Astrocyte (in vitro differentiated cells and primary cell): ENCODE results near the gene SIRPG. TPM values are rescaled to one million over a fixed set of nuclear protein-coding genes. Genes with fewer than 3 reads are reported as not detected.

Experiments used
- DNase-seq: peaks from one replicate; pipeline ENCODE4 v3.0.0-alpha.2; 2010; ENCODE audit warnings: low read depth
- FAIRE-seq: peaks from 2 replicates; lab custom pipeline; 2011; peaks lifted over from hg19 to GRCh38; lab: Jason Lieb, UNC
- H2AFZ ChIP-seq: 2 replicates; pipeline ENCODE4 v1.6.0; 2012; ENCODE audit warnings: low read depth, low read length, inconsistent platforms
- H3K27ac ChIP-seq: 2 replicates; pipeline ENCODE4 v1.5.1; 2011; ENCODE audit warnings: low read depth, low read length, inconsistent platforms
- H3K27me3 ChIP-seq: 2 replicates; pipeline ENCODE4 v1.6.0; 2011; ENCODE audit warnings: low read length, inconsistent platforms; ENCODE audit not compliant: insufficient read depth
- H3K36me3 ChIP-seq: 2 replicates; pipeline ENCODE4 v1.5.1; 2011; ENCODE audit warnings: low read length, inconsistent platforms; ENCODE audit not compliant: insufficient read depth
- H3K4me1 ChIP-seq: 2 replicates; pipeline ENCODE4 v1.5.1; 2011; ENCODE audit warnings: low read length, inconsistent platforms; ENCODE audit not compliant: insufficient read depth
- H3K4me2 ChIP-seq: 2 replicates; pipeline ENCODE4 v1.6.0; 2012; ENCODE audit warnings: low read length, inconsistent platforms
- H3K4me3 ChIP-seq: 2 replicates; pipeline ENCODE4 v1.5.1; 2011; ENCODE audit warnings: low read depth, mild to moderate bottlenecking, low read length, inconsistent platforms; ENCODE audit not compliant: insufficient read depth
- H3K79me2 ChIP-seq: 2 replicates; pipeline ENCODE4 v1.6.0; 2012; ENCODE audit warnings: mild to moderate bottlenecking, low read length, inconsistent platforms; ENCODE audit not compliant: insufficient read depth
- H3K9ac ChIP-seq: 2 replicates; pipeline ENCODE4 v1.6.0; 2012; ENCODE audit warnings: mild to moderate bottlenecking, low read length, inconsistent platforms
- H3K9me3 ChIP-seq: 2 replicates; pipeline ENCODE4 v1.5.1; 2012; ENCODE audit warnings: low read depth, mild to moderate bottlenecking, low read length, inconsistent platforms; ENCODE audit not compliant: insufficient read depth
- H4K20me1 ChIP-seq: 2 replicates; pipeline ENCODE4 v1.6.0; 2012; ENCODE audit warnings: low read length, inconsistent platforms; ENCODE audit not compliant: insufficient read depth
- H3K27ac Mint-ChIP-seq: one replicate; pipeline ENCODE4 v1.8.0; 2021; ENCODE audit warnings: mild to moderate bottlenecking, mixed read lengths; ENCODE audit not compliant: unreplicated experiment
- H3K27me3 Mint-ChIP-seq: one replicate; pipeline ENCODE4 v1.8.0; 2021; ENCODE audit warnings: low read depth, mixed read lengths; ENCODE audit not compliant: unreplicated experiment
- H3K36me3 Mint-ChIP-seq: one replicate; pipeline ENCODE4 v1.8.0; 2021; ENCODE audit warnings: low read depth, mixed read lengths; ENCODE audit not compliant: unreplicated experiment
- H3K4me1 Mint-ChIP-seq: one replicate; pipeline ENCODE4 v1.8.0; 2021; ENCODE audit warnings: low read depth, mixed read lengths; ENCODE audit not compliant: unreplicated experiment
- H3K4me3 Mint-ChIP-seq: one replicate; pipeline ENCODE4 v1.8.0; 2021; ENCODE audit warnings: mild to moderate bottlenecking, moderate library complexity, mixed read lengths; ENCODE audit not compliant: unreplicated experiment
- H3K9me3 Mint-ChIP-seq: one replicate; pipeline ENCODE4 v1.8.0; 2021; ENCODE audit warnings: mild to moderate bottlenecking, mixed read lengths; ENCODE audit not compliant: unreplicated experiment
- CTCF ChIP-seq: IDR thresholded peaks from 2 replicates; pipeline ENCODE4 v1.5.1; 2011; ENCODE audit warnings: low read depth, mild to moderate bottlenecking, inconsistent platforms, low read length, moderate library complexity; ENCODE audit not compliant: insufficient read depth
- EZH2 ChIP-seq: IDR thresholded peaks from 2 replicates; pipeline ENCODE4 v1.6.1; 2012; ENCODE audit warnings: mild to moderate bottlenecking, low read length, inconsistent platforms; ENCODE audit not compliant: insufficient read depth
- total RNA-seq: library from RNA; stranded (reverse); gene quantifications from 2 replicates; pipeline ENCODE4 v1.2.1, GENCODE V29; 2021

The SIRPG gene
- total RNA-seq, 1 donor from 2014 or later: not detected

GRCh38 chr20:1697592-1697991 lies 40.0 kb upstream of the SIRPG start:
- Mint-ChIP-seq H3K4me3 (no peak overlapping the region), H3K27ac (no peak overlapping the region)

GRCh38 chr20:1696521-1697209 lies 39.1 kb upstream of the SIRPG start:
- no peak for DNase-seq
- Histone ChIP-seq H3K79me2 (no peaks in the 10 kb centered on the region), H3K4me1 (no peaks in the 10 kb centered on the region), H3K4me3 (no peak overlapping the region), H3K4me2 (no peak overlapping the region), H3K27me3 (peaks cover 3% of the 10 kb centered on the region), H3K36me3 (no peaks in the 10 kb centered on the region), H3K9ac (no peak overlapping the region), H3K27ac (no peak overlapping the region), H2AFZ (no peak overlapping the region), H3K9me3 (no peaks in the 10 kb centered on the region), H4K20me1 (no peaks in the 10 kb centered on the region)
- TF ChIP-seq CTCF (no peak), EZH2 (no peak)
- H3K4me1 Mint-ChIP-seq: peaks cover 7% of the 10 kb centered on the region
- FAIRE-seq: no peak
- H3K36me3 Mint-ChIP-seq: no peaks in the 10 kb centered on the region
- H3K4me3 Mint-ChIP-seq: no peak overlapping the region
- peaks cover 9% of the 10 kb centered on the region for H3K9me3 Mint-ChIP-seq
- peaks cover 49% of the 10 kb centered on the region for H3K27me3 Mint-ChIP-seq
- no peak overlapping the region for H3K27ac Mint-ChIP-seq

More at GRCh38 chr20:1697592-1697991, 40.0 kb upstream of the SIRPG start:
- Histone ChIP-seq H4K20me1 (no peaks in the 10 kb centered on the region), H3K27me3 (peaks cover 3% of the 10 kb centered on the region), H3K4me1 (no peaks in the 10 kb centered on the region), H3K9ac (no peak overlapping the region), H3K79me2 (no peaks in the 10 kb centered on the region), H3K36me3 (no peaks in the 10 kb centered on the region), H3K9me3 (no peaks in the 10 kb centered on the region), H3K4me2 (no peak overlapping the region), H2AFZ (no peak overlapping the region), H3K27ac (no peak overlapping the region), H3K4me3 (no peak overlapping the region)
- peaks cover 5% of the 10 kb centered on the region for H3K9me3 Mint-ChIP-seq
- no peak for DNase-seq
- H3K36me3 Mint-ChIP-seq: no peaks in the 10 kb centered on the region
- H3K4me1 Mint-ChIP-seq: peaks cover 7% of the 10 kb centered on the region
- H3K27me3 Mint-ChIP-seq: peaks cover 40% of the 10 kb centered on the region
- no peak for TF ChIP-seq EZH2
- TF ChIP-seq CTCF: no peak
- no peak for FAIRE-seq

- Mint-ChIP-seq H3K4me1 (no peaks in the 10 kb centered on the region), H3K9me3 (peaks cover 14% of the 10 kb centered on the region), H3K4me3 (no peak overlapping the region), H3K36me3 (no peaks in the 10 kb centered on the region), H3K27ac (no peak overlapping the region), H3K27me3 (peaks cover 51% of the 10 kb centered on the region)
- DNase-seq (no peak), FAIRE-seq (no peak)
- H4K20me1 ChIP-seq: no peaks in the 10 kb centered on the region
- no peaks in the 10 kb centered on the region for H3K79me2 ChIP-seq
- TF ChIP-seq EZH2: no peak
- no peak for TF ChIP-seq CTCF
- H2AFZ ChIP-seq: no peak overlapping the region
- H3K27me3 ChIP-seq: peaks cover 3% of the 10 kb centered on the region
- no peaks in the 10 kb centered on the region for H3K9me3 ChIP-seq
- no peaks in the 10 kb centered on the region for H3K36me3 ChIP-seq
- no peak overlapping the region for H3K27ac ChIP-seq
- H3K4me1 ChIP-seq: no peaks in the 10 kb centered on the region
- no peak overlapping the region for H3K4me2 ChIP-seq
- H3K4me3 ChIP-seq: no peak overlapping the region
- no peak overlapping the region for H3K9ac ChIP-seq
Measured at GRCh38 chr20:1694672-1695071, 37.1 kb upstream of the SIRPG start.
